Measurements from ENCODE around the gene NHERF1. TPM values are rescaled to one million over a fixed set of nuclear protein-coding genes. Genes with fewer than 3 reads are reported as not detected.

The NHERF1 gene
- total and polyA plus RNA-seq, 7 donors = 2.4 to 37.1 (median 4.9) TPM

GRCh38 chr17:74768763-74769114 lies 20.3 kb downstream of the NHERF1 start:
- H3K27ac ChIP-seq = peak overlapping the region; percentile 60
- intact Hi-C loops (cut with DNase I) = no loop called here
- no peak overlapping the region for H3K4me3 ChIP-seq
- no peaks in the 10 kb centered on the region for H3K9me3 ChIP-seq
- H3K36me3 ChIP-seq (ENCODE audit: insufficient read depth in 1 of 2, low read depth in 1 of 2) = peaks cover 10 to 45% of the 10 kb centered on the region in 2 donors
- H3K27me3 ChIP-seq (ENCODE audit: insufficient read depth in 3 of 3, low read length in 2 of 3) = no peaks in the 10 kb centered on the region
- TF ChIP-seq CTCF (IDR thresholded peaks at IDR 0.05) = no peak
- DNase-seq (no peak), ATAC-seq (peak in 2 of 4 donors; percentile 9 to 30)
- H3K4me1 ChIP-seq = peaks cover 10% of the 10 kb centered on the region
- 62 to 73% (median 63%) methylated on average over 7 of the region's 7 CpGs for WGBS, 3 donors

GRCh38 chr17:74769266-74769855 lies 20.9 kb downstream of the NHERF1 start:
- DNase-seq = no peak
- Histone ChIP-seq H3K36me3 (ENCODE audit: insufficient read depth in 1 of 2, low read depth in 1 of 2) (peaks cover 10 to 47% of the 10 kb centered on the region in 2 donors), H3K27ac (no peak overlapping the region), H3K9me3 (no peaks in the 10 kb centered on the region), H3K4me3 (no peak overlapping the region), H3K27me3 (ENCODE audit: insufficient read depth in 3 of 3, low read length in 2 of 3) (no peaks in the 10 kb centered on the region), H3K4me1 (peaks cover 10% of the 10 kb centered on the region)
- intact Hi-C loops (cut with DNase I) = no loop called here
- TF ChIP-seq CTCF (IDR thresholded peaks at IDR 0.05) = no peak
- ATAC-seq = no peak
- WGBS, 3 donors = 55 to 78% (median 63%) methylated on average over 6 of the region's 6 CpGs

- Histone ChIP-seq H3K27me3 (ENCODE audit: insufficient read depth in 3 of 3, low read length in 2 of 3) (no peaks in the 10 kb centered on the region), H3K27ac (no peak overlapping the region), H3K4me1 (peaks cover 11% of the 10 kb centered on the region), H3K9me3 (no peaks in the 10 kb centered on the region), H3K4me3 (no peak overlapping the region), H3K36me3 (ENCODE audit: insufficient read depth in 1 of 2, low read depth in 1 of 2) (peaks cover 10 to 47% of the 10 kb centered on the region in 2 donors)
- intact Hi-C loops (cut with DNase I) = loop anchor here (1.0 to 2.0 kb wide), 2 partner anchors 25 to 26 kb away; no protein-coding TSS in a partner anchor
- 58 to 87% (median 59%) methylated on average over 5 of the region's 5 CpGs for WGBS, 3 donors
- ATAC-seq = no peak
- TF ChIP-seq CTCF (IDR thresholded peaks at IDR 0.05) = no peak
- no peak for DNase-seq
Measured at GRCh38 chr17:74769856-74770497, 21.5 kb downstream of the NHERF1 start.

GRCh38 chr17:74770498-74771318 lies 22.3 kb downstream of the NHERF1 start:
- DNase-seq = peak; percentile 67 to 81
- intact Hi-C loops (cut with DNase I) = loop anchor here (1.0 to 2.0 kb wide), 2 partner anchors 26 kb away; no protein-coding TSS in a partner anchor
- no peak overlapping the region for H3K27ac ChIP-seq
- no peak overlapping the region for H3K4me3 ChIP-seq
- peak; percentile 60 to 70 (median 66) for ATAC-seq
- no peaks in the 10 kb centered on the region for H3K9me3 ChIP-seq
- H3K4me1 ChIP-seq = peaks cover 17% of the 10 kb centered on the region
- peak; percentile 70 for TF ChIP-seq CTCF (IDR thresholded peaks at IDR 0.05)
- 56 to 66% (median 56%) methylated on average over 16 of the region's 16 CpGs for WGBS, 3 donors
- H3K27me3 ChIP-seq (ENCODE audit: insufficient read depth in 3 of 3, low read length in 2 of 3) = no peaks in the 10 kb centered on the region
- peaks cover 10 to 47% of the 10 kb centered on the region in 2 donors for H3K36me3 ChIP-seq (ENCODE audit: insufficient read depth in 1 of 2, low read depth in 1 of 2)

Measured in psoas muscle (tissue), 8 donors.